PFSK-1 (cell line): ENCODE results near the gene FIP1L1.

Source experiments
- FOXP2 ChIP-seq: optimal IDR thresholded peaks from 2 replicates; pipeline ENCODE3; 2011; ENCODE audit warnings: borderline replicate concordance, control low read depth, inconsistent platforms; ENCODE audit not compliant: insufficient read depth; ENCODE audit errors: extremely low read length, extremely low read depth
- POLR2AphosphoS5 ChIP-seq: IDR thresholded peaks from 2 replicates; pipeline ENCODE4 v1.6.1; 2012; ENCODE audit warnings: low read depth, mild to moderate bottlenecking, control low read depth, low read length, moderate library complexity
- SIN3A ChIP-seq: IDR thresholded peaks from 2 replicates; pipeline ENCODE4 v1.6.1; 2012; ENCODE audit warnings: mild to moderate bottlenecking, low read length, moderate library complexity, borderline replicate concordance; ENCODE audit not compliant: insufficient read depth
- TAF1 ChIP-seq: IDR thresholded peaks from 2 replicates; pipeline ENCODE4 v1.6.1; 2012; ENCODE audit warnings: low read length, control low read depth, borderline replicate concordance; ENCODE audit not compliant: insufficient read depth
- TF ChIP-seq, protein P1 (sequence below), 2 experiments: IDR thresholded peaks; 2 replicates each; pipeline versions ENCODE4 v1.6.1 to v1.8.0; 2011 to 2012; ENCODE audit warnings: low read depth in 2 of 2, low read length in 2 of 2, control low read depth in 1 of 2, inconsistent platforms in 1 of 2, mild to moderate bottlenecking in 1 of 2, moderate library complexity in 1 of 2; ENCODE audit not compliant: insufficient read depth in 1 of 2

Gene FIP1L1

DNA sequence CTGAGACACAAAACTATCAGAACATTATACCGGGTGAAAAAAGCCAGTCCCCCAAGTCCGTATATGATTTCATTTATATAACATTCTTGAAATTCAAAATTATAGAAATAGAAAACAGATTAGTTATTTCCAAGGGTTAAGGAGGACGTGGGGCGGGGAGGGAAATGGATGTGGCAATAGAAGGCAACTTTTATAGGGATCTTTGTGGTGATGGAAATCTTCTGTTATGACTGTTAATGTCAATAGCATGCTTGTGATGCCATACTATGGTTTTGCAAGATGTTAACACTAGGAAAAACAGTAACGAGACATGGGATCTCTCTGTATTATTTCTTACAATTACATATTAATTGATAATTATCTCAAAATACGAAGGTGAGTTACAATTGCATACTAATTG lies 117.4 kb downstream of the FIP1L1 start:
- TF ChIP-seq, protein P1, sequence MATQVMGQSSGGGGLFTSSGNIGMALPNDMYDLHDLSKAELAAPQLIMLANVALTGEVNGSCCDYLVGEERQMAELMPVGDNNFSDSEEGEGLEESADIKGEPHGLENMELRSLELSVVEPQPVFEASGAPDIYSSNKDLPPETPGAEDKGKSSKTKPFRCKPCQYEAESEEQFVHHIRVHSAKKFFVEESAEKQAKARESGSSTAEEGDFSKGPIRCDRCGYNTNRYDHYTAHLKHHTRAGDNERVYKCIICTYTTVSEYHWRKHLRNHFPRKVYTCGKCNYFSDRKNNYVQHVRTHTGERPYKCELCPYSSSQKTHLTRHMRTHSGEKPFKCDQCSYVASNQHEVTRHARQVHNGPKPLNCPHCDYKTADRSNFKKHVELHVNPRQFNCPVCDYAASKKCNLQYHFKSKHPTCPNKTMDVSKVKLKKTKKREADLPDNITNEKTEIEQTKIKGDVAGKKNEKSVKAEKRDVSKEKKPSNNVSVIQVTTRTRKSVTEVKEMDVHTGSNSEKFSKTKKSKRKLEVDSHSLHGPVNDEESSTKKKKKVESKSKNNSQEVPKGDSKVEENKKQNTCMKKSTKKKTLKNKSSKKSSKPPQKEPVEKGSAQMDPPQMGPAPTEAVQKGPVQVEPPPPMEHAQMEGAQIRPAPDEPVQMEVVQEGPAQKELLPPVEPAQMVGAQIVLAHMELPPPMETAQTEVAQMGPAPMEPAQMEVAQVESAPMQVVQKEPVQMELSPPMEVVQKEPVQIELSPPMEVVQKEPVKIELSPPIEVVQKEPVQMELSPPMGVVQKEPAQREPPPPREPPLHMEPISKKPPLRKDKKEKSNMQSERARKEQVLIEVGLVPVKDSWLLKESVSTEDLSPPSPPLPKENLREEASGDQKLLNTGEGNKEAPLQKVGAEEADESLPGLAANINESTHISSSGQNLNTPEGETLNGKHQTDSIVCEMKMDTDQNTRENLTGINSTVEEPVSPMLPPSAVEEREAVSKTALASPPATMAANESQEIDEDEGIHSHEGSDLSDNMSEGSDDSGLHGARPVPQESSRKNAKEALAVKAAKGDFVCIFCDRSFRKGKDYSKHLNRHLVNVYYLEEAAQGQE (IDR thresholded peaks at IDR 0.05; ENCODE audit: insufficient read depth in 1 of 2, low read depth in 2 of 2, low read length in 2 of 2), result no peak
- TF ChIP-seq TAF1 (no peak), FOXP2 (no peak), POLR2AphosphoS5 (no peak), SIN3A (no peak)

DNA sequence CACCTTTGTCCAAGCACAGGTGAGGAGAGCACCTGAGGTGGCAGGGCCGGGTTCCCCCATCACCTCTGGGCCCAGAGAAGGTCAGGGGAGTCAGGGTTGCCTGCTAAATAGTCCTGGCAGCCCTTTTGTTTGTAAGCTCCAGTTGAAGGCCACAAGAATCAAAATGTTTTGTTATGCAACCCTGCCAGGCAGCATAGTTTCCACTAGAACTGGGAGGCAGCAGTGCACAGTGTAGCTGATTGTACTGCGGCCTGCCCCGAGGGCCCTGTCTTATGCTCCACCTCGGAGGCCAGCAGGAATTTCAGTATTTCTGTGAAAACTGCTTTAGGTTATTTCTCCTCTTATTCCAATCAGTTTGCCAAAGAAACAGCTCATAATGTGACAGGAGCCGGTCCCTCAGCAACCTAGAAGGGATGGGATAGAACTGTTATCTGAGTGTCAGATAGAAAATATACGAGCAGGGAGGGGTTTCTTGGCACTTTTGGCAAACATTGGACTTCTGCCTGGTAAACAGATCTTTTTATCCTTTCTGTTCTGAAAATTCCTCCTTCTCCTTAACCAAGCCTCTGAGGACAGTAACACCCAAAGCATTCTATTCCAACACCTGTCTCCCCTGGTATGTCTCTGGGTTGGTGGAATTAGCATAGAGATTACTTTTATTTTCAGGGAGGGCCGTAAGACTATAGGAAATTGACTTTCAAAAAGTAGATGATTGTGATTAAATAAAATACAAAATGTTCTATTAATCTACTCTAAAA lies 120.2 kb downstream of the FIP1L1 start:
- TF ChIP-seq, protein P1 (IDR thresholded peaks at IDR 0.05; ENCODE audit: insufficient read depth in 1 of 2, low read depth in 2 of 2, low read length in 2 of 2), result no peak
- TF ChIP-seq FOXP2 (no peak), POLR2AphosphoS5 (no peak), TAF1 (no peak), SIN3A (no peak)

DNA sequence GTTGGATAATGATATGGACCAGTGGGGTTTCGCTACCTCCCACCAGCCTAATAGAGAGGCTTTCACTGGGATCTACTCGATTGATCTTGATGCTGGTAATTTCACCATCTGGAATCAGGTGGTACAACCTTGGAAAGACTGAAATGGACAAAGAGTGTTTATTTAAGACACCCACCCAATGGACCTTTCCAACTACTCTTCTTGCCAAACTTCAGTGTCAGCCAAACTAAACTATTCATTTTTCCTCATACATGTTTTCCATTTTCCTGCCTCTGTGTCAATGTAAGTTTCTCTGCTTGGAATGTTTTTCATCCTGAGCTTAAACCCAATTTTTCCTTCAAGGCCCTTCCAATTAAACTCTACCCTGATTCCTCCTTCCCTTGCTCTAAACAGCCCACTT lies 121.3 kb downstream of the FIP1L1 start:
- TF ChIP-seq SIN3A (no peak), TAF1 (no peak), FOXP2 (no peak), POLR2AphosphoS5 (no peak)
- TF ChIP-seq, protein P1 (IDR thresholded peaks at IDR 0.05; ENCODE audit: insufficient read depth in 1 of 2, low read depth in 2 of 2, low read length in 2 of 2), result no peak

DNA sequence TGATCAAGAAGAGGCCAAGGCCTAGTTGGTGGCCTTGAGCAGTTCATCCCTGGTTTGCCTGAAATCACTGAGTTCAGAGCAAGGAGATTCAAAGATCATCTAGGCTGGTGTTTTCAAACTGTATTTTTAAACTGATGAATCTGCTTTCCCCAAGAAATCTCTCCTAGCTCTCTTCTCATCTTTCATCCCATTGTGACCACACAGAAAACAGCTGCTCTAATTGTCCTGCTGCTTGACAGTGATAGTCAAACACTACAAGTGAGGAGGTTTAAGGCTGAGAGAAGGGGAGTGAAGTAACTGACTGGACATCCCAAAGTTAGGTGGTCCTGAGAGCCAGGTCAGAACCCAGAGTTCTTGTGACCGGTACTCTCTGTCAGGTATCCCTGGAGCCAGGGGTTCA lies 122.3 kb downstream of the FIP1L1 start:
- TF ChIP-seq FOXP2 (no peak), TAF1 (no peak), SIN3A (no peak), POLR2AphosphoS5 (no peak)
- TF ChIP-seq, protein P1 (IDR thresholded peaks at IDR 0.05; ENCODE audit: insufficient read depth in 1 of 2, low read depth in 2 of 2, low read length in 2 of 2), result no peak
